Activated naive CD8-positive, alpha-beta T cell treated with anti-CD3 and anti-CD28 coated beads, Interleukin-2, amount 10 ng/mL, durations not matched to agents 7 days and 5 days (primary cell): ENCODE measurements around the gene CD163L1. TPM values are rescaled to one million over a fixed set of nuclear protein-coding genes. Genes with fewer than 3 reads are reported as not detected.
A peak's percentile ranks its signal among the peaks of the same experiment; 100 is the strongest.

Source experiments
- ATAC-seq: fragments of 150-1000 bp; cut with Tn5 transposase; one replicate; pipeline ENCODE4 v1.10.0; 2021; ENCODE audit warnings: low read depth, moderate library complexity
- POLR2A ChIA-PET: fragments of 350-600 bp; sonication (Branson Sonifier 250); formaldehyde crosslinking; loops from one replicate; lab custom pipeline; 2021; ENCODE audit warnings: antibody characterized with exemption; lab: Charles Lee
- DNase-seq: peaks from one replicate; pipeline ENCODE4 v3.0.0; 2021
- H3K27ac Mint-ChIP-seq: one replicate; pipeline ENCODE4 v1.8.0; 2022; ENCODE audit warnings: mild to moderate bottlenecking, mixed read lengths
- H3K27me3 Mint-ChIP-seq: one replicate; pipeline ENCODE4 v1.8.0; 2022; ENCODE audit warnings: mild to moderate bottlenecking, moderate library complexity, mixed read lengths
- H3K36me3 Mint-ChIP-seq: one replicate; pipeline ENCODE4 v1.8.0; 2021; ENCODE audit warnings: mild to moderate bottlenecking, mixed read lengths
- H3K4me1 Mint-ChIP-seq: one replicate; pipeline ENCODE4 v1.8.0; 2021; ENCODE audit warnings: mixed read lengths
- H3K4me3 Mint-ChIP-seq: one replicate; pipeline ENCODE4 v1.8.0; 2022; ENCODE audit warnings: mild to moderate bottlenecking, moderate library complexity, mixed read lengths
- H3K9me3 Mint-ChIP-seq: one replicate; pipeline ENCODE4 v1.8.0; 2021; ENCODE audit warnings: mixed read lengths
- total RNA-seq, 2 experiments: library from RNA; stranded (reverse); gene quantifications; one replicate each; pipeline ENCODE4 v1.2.3, GENCODE V29; 2021

CD163L1 gene
- total RNA-seq, 2 experiments from 2014 or later = 0.97 to 1.2 TPM

DNA sequence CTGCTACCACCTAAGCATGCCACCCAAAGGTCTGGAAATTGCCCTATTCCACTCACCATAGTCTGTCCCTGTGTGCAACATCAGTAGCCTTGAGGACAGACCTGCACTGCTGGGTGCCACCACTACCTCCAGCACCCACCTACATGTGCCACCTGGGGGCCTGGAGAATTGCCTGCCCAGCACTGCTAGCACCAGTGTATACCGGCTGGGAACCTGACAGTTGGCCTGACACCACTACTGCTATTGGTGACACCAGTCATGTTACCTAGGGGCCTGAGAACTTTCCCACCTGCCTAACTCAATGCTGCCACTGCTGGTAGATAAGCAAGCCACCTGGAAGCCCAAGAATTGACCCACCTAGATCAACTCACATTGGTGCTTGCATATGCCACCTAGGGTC is 60.8 kb downstream of the CD163L1 start:
- DNase-seq = no peak
- ATAC-seq = no peak
- Mint-ChIP-seq H3K4me3 (no peak overlapping the region), H3K27ac (no peak overlapping the region), H3K4me1 (no peaks in the 10 kb centered on the region), H3K36me3 (no peaks in the 10 kb centered on the region), H3K9me3 (peaks cover 3% of the 10 kb centered on the region), H3K27me3 (peaks cover 23% of the 10 kb centered on the region)
- POLR2A ChIA-PET = no interaction called here

- H3K9me3 Mint-ChIP-seq = no peaks in the 10 kb centered on the region
- no peaks in the 10 kb centered on the region for H3K4me1 Mint-ChIP-seq
- H3K4me3 Mint-ChIP-seq = no peak overlapping the region
- peaks cover 10% of the 10 kb centered on the region for H3K27me3 Mint-ChIP-seq
- H3K27ac Mint-ChIP-seq = no peak overlapping the region
- no peaks in the 10 kb centered on the region for H3K36me3 Mint-ChIP-seq
- ATAC-seq = no peak
- POLR2A ChIA-PET = no interaction called here
- no peak for DNase-seq
These were observed 67.8 kb downstream of the CD163L1 start for GRCh38 chr12:7376196-7376595.

DNA sequence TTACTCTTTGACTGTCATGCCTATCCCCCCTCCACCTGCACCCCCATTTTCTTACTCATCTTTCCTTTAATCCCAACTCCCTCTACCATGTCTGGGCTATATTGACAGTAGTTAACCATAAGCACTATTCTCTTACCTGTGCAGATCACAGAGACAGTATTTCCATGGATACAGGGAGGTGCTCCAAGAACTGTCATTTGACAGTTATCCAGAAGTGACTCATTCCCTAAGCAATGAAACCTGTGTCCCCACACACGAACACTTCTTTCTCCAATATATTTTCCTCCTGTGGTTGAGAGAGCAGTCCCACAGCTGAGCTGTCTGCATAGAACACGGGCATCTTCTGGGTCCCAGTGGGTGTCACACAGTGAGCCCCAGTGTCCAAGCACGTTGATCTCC is 68.8 kb downstream of the CD163L1 start:
- H3K4me3 Mint-ChIP-seq = no peak overlapping the region
- POLR2A ChIA-PET = no interaction called here
- H3K4me1 Mint-ChIP-seq = no peaks in the 10 kb centered on the region
- no peaks in the 10 kb centered on the region for H3K36me3 Mint-ChIP-seq
- H3K27me3 Mint-ChIP-seq = peaks cover 14% of the 10 kb centered on the region
- ATAC-seq (no peak), DNase-seq (no peak)
- H3K9me3 Mint-ChIP-seq = no peaks in the 10 kb centered on the region
- no peak overlapping the region for H3K27ac Mint-ChIP-seq

- POLR2A ChIA-PET = no interaction called here
- Mint-ChIP-seq H3K36me3 (no peaks in the 10 kb centered on the region), H3K27me3 (peaks cover 16% of the 10 kb centered on the region), H3K27ac (no peak overlapping the region), H3K4me3 (no peak overlapping the region), H3K4me1 (no peaks in the 10 kb centered on the region), H3K9me3 (no peaks in the 10 kb centered on the region)
- DNase-seq = peak; percentile 29
- ATAC-seq = no peak
These were observed 69.4 kb downstream of the CD163L1 start for GRCh38 chr12:7374423-7375144.

- Mint-ChIP-seq H3K4me1 (no peaks in the 10 kb centered on the region), H3K27me3 (peaks cover 19% of the 10 kb centered on the region), H3K27ac (no peak overlapping the region), H3K4me3 (no peak overlapping the region), H3K9me3 (no peaks in the 10 kb centered on the region), H3K36me3 (no peaks in the 10 kb centered on the region)
- ATAC-seq (no peak), DNase-seq (no peak)
- POLR2A ChIA-PET = no interaction called here
These were observed 70.7 kb downstream of the CD163L1 start for GRCh38 chr12:7373226-7373625.

DNA sequence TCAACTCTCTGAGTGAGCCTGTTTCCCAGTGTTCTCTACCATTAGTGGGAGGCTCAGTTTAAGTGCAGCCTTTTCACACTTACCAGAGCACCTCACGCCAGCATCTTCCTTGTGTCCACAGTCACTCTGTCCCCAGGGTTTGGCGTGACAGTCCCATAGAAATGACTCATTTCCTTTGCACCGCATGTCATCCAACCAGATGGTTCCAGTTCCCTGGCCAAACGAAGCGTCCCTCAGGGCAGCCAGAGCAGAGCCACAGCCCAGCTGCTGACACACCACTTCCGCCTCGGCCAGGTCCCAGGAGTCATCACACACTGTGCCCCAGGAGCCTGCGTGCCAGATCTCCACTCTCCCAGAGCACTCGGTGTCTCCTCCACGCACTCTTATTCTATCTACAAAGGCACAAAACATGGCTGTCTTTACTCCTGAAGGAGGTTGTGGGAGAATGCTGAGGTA is 74.7 kb downstream of the CD163L1 start:
- no peak for DNase-seq
- no peaks in the 10 kb centered on the region for H3K9me3 Mint-ChIP-seq
- no peak overlapping the region for H3K4me3 Mint-ChIP-seq
- H3K4me1 Mint-ChIP-seq = no peaks in the 10 kb centered on the region
- peaks cover 27% of the 10 kb centered on the region for H3K27me3 Mint-ChIP-seq
- no peak overlapping the region for H3K27ac Mint-ChIP-seq
- no peaks in the 10 kb centered on the region for H3K36me3 Mint-ChIP-seq
- no peak for ATAC-seq
- POLR2A ChIA-PET = no interaction called here

DNA sequence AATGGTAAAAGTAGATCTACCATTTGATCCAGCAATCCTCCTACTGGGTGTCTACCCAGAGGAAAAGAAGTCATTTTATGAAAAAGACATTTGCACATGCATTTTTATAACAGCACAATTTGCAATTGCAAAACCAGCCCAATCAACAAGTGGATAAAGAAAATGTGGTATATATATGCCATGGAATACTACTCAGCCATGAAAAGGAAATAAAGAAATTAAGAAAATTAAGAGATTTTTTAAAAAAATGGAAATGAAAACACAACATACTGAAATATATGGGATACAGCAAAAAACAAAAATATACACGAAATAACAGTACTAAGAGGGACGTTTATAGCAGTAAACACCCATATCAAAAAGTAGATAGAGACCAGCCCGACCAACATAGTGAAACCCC is 81.2 kb downstream of the CD163L1 start:
- Mint-ChIP-seq H3K9me3 (no peaks in the 10 kb centered on the region), H3K27me3 (peaks cover 30% of the 10 kb centered on the region), H3K4me1 (no peaks in the 10 kb centered on the region), H3K27ac (no peak overlapping the region), H3K36me3 (no peaks in the 10 kb centered on the region), H3K4me3 (no peak overlapping the region)
- no peak for DNase-seq
- POLR2A ChIA-PET = no interaction called here
- ATAC-seq = no peak

GRCh38 chr12:7361265-7361664 is 82.7 kb downstream of the CD163L1 start:
- DNase-seq (no peak), ATAC-seq (no peak)
- H3K27me3 Mint-ChIP-seq = peaks cover 27% of the 10 kb centered on the region
- H3K9me3 Mint-ChIP-seq = no peaks in the 10 kb centered on the region
- POLR2A ChIA-PET = no interaction called here
- H3K4me3 Mint-ChIP-seq = no peak overlapping the region
- H3K36me3 Mint-ChIP-seq = no peaks in the 10 kb centered on the region
- H3K27ac Mint-ChIP-seq = no peak overlapping the region
- H3K4me1 Mint-ChIP-seq = no peaks in the 10 kb centered on the region

DNA sequence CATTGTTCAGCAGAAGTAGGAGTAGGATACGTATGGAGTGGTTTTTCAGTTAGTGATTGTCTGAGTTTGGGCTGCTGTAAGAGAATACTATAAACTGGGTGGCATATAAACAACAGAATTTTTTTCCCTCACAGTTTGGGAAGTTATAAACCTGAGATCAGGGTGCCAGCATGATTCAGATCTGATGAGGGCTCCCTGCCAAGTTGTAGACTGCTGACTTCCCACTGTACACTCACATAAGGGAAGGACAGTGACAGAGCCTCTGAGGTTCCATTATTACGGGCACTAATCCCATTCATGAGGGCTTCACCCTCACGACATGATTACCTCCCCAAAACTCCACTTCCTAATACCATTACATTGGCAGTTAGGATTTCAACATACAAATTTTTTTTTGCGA is 89.4 kb downstream of the CD163L1 start:
- POLR2A ChIA-PET = no interaction called here
- DNase-seq (no peak), ATAC-seq (no peak)
- H3K36me3 Mint-ChIP-seq = peaks cover 2% of the 10 kb centered on the region
- H3K4me3 Mint-ChIP-seq = no peak overlapping the region
- no peak overlapping the region for H3K27ac Mint-ChIP-seq
- no peaks in the 10 kb centered on the region for H3K9me3 Mint-ChIP-seq
- peaks cover 35% of the 10 kb centered on the region for H3K27me3 Mint-ChIP-seq
- H3K4me1 Mint-ChIP-seq = peaks cover 6% of the 10 kb centered on the region

GRCh38 chr12:7352661-7353060 is 91.3 kb downstream of the CD163L1 start:
- peaks cover 2% of the 10 kb centered on the region for H3K36me3 Mint-ChIP-seq
- H3K27ac Mint-ChIP-seq = no peak overlapping the region
- DNase-seq (no peak), ATAC-seq (no peak)
- H3K4me3 Mint-ChIP-seq = no peak overlapping the region
- H3K4me1 Mint-ChIP-seq = peaks cover 6% of the 10 kb centered on the region
- H3K9me3 Mint-ChIP-seq = no peaks in the 10 kb centered on the region
- H3K27me3 Mint-ChIP-seq = peaks cover 35% of the 10 kb centered on the region
- POLR2A ChIA-PET = no interaction called here

GRCh38 chr12:7351177-7351576 is 92.8 kb downstream of the CD163L1 start:
- Mint-ChIP-seq H3K4me3 (no peak overlapping the region), H3K36me3 (peaks cover 2% of the 10 kb centered on the region), H3K9me3 (no peaks in the 10 kb centered on the region), H3K4me1 (peaks cover 15% of the 10 kb centered on the region), H3K27ac (no peak overlapping the region), H3K27me3 (peaks cover 31% of the 10 kb centered on the region)
- DNase-seq (no peak), ATAC-seq (no peak)
- POLR2A ChIA-PET = no interaction called here

GRCh38 chr12:7349418-7349817 is 94.5 kb downstream of the CD163L1 start:
- Mint-ChIP-seq H3K36me3 (peaks cover 7% of the 10 kb centered on the region), H3K9me3 (peaks cover 6% of the 10 kb centered on the region), H3K27ac (no peak overlapping the region), H3K27me3 (peaks cover 21% of the 10 kb centered on the region), H3K4me1 (peaks cover 22% of the 10 kb centered on the region), H3K4me3 (no peak overlapping the region)
- ATAC-seq (no peak), DNase-seq (no peak)
- POLR2A ChIA-PET = no interaction called here

DNA sequence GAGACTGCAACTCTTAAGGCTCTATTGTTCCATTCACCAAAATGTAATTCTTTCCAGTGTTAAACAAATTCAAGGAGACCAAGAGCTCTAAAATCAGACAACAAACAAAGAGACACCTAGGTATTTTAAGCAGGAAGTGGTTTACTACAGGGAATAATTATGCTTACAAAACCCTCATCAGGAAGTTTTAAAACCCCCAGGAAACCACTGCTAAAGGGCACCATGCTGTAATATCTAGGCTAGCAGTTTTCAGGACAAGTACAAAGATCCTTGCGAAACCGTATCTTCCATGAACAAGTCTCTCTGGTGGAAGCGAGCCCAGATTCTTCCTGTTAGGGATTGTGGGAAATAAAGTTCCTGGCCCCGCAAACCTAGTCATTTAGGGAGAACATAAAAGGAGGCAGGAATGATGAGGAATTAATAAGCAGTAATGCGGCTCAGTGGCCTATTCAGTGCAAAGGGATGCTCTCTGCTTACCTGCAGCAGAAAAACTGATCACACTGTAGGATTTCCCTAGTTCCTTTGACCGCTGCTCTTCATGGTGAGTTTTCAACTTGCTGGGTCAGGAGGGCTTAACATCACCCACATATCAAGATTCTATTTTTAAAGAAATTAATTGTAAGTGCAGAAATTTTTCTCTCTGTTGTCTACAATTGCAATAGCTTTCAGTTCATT is 97.3 kb downstream of the CD163L1 start:
- Mint-ChIP-seq H3K4me1 (peaks cover 26% of the 10 kb centered on the region), H3K27me3 (peaks cover 3% of the 10 kb centered on the region), H3K36me3 (peaks cover 23% of the 10 kb centered on the region), H3K4me3 (peak overlapping the region; percentile 58), H3K27ac (peak overlapping the region; percentile 56), H3K9me3 (peaks cover 18% of the 10 kb centered on the region)
- POLR2A ChIA-PET = no interaction called here
- DNase-seq (no peak), ATAC-seq (peak; percentile 56)
